GM12892 (cell line): ENCODE results near the gene COL4A4.

ENCODE experiments used
- POLR2A ChIP-seq: IDR thresholded peaks from 2 replicates; pipeline ENCODE4 v1.6.1; 2011; ENCODE audit warnings: low read depth, low read length, control low read depth
- POLR2AphosphoS5 ChIP-seq: IDR thresholded peaks from 2 replicates; pipeline ENCODE4 v1.6.1; 2011; ENCODE audit warnings: low read depth, low read length, control low read depth
- TAF1 ChIP-seq: IDR thresholded peaks from 2 replicates; pipeline ENCODE4 v1.6.1; 2011; ENCODE audit warnings: low read depth, mild to moderate bottlenecking, control low read depth, low read length, borderline replicate concordance

DNA sequence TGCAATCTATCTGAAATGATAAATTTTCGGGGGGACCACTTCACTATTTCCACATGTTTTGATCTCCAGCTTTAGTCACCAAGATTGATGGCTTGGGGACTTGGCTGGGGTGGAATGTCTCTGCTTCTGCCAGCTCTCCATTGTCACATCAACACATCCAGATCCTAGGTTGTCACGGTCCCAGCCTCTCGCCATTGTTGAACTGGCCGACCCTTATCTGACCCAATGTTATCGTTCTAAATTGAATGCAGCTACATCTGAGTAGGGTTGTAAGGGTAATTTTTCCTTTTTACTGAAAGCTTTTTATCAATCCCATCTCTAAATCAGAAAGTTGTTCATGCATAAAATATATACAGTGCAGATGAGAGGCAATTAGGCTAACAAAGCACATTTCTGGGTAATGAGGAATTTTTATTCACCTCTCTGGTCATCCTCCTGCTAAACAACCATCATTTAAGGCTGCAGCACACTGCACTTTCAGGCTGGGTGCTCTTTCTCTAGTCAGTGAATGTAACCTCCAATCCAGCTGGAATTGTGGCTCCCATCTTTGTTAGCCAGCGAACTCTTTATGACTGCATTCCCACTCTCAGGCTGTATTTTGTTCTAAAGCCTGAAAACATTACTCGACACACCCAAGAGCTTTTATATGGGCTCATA is 128.2 kb downstream of the COL4A4 start:
- TF ChIP-seq TAF1 (no peak), POLR2A (no peak), POLR2AphosphoS5 (no peak)
